HEK293 (cell line): ENCODE measurements around the gene ZRSR2.

Experiments used
- CTCF ChIA-PET: fragments of 350-600 bp; formaldehyde crosslinking; extraction: SDS; loops from one replicate; lab custom pipeline; 2021; ENCODE audit warnings: antibody characterized with exemption; lab: Yijun Ruan, JAX
- POLR2A ChIA-PET: fragments of 300-600 bp; formaldehyde crosslinking; extraction: SDS; loops from one replicate; lab custom pipeline; 2020; ENCODE audit warnings: antibody characterized with exemption, inconsistent platforms; lab: Yijun Ruan, JAX
- H3K27ac ChIP-seq: fragments of 200-500 bp; sonication (Bioruptor generic); 2 replicates; pipeline ENCODE4 v1.5.1; 2014; ENCODE audit warnings: low read depth, low read length, control low read depth, inconsistent platforms; ENCODE audit errors: extremely low read depth
- H3K36me3 ChIP-seq, 2 experiments: fragments of 200-500 bp in 1 of 2; sonication (Bioruptor generic) in 1 of 2; 1 replicate in 1 of 2; 2 replicates in 1 of 2; pipeline ENCODE4 v1.5.1; 2014 to 2017; ENCODE audit warnings: inconsistent platforms in 2 of 2, low read length in 2 of 2; ENCODE audit not compliant: control insufficient read depth in 2 of 2, insufficient read depth in 1 of 2
- H3K4me1 ChIP-seq: fragments of 200-500 bp; sonication (Bioruptor generic); 2 replicates; pipeline ENCODE4 v1.5.1; 2014; ENCODE audit warnings: mild to moderate bottlenecking, low read length, inconsistent platforms; ENCODE audit not compliant: control insufficient read depth, insufficient read depth
- H3K4me3 ChIP-seq: 2 replicates; pipeline ENCODE4 v1.5.1; 2011; ENCODE audit warnings: low read depth, mild to moderate bottlenecking, control low read depth, low read length, moderate library complexity
- H3K9me3 ChIP-seq: fragments of 200-500 bp; sonication (Bioruptor generic); 2 replicates; pipeline ENCODE4 v1.5.1; 2014; ENCODE audit warnings: low read depth, low read length, inconsistent platforms; ENCODE audit not compliant: control insufficient read depth, insufficient read depth
- ATF2 ChIP-seq: fragments of 450-650 bp; formaldehyde crosslinking; IDR thresholded peaks from 2 replicates; pipeline ENCODE4 v1.5.1; 2016; ENCODE audit warnings: missing biosample characterization, missing genetic modification characterization, low read depth
- KLF10 ChIP-seq: fragments of 450-650 bp; IDR thresholded peaks from 2 replicates; pipeline ENCODE4 v1.5.1; 2018; ENCODE audit warnings: missing biosample characterization, mild to moderate bottlenecking, missing genetic modification characterization
- KLF8 ChIP-seq: fragments of 450-650 bp; formaldehyde crosslinking; IDR thresholded peaks from 2 replicates; pipeline ENCODE4 v1.5.1; 2016; ENCODE audit warnings: missing biosample characterization, missing genetic modification characterization
- PRDM10 ChIP-seq: fragments of 450-650 bp; formaldehyde crosslinking; IDR thresholded peaks from 2 replicates; pipeline ENCODE4 v1.5.1; 2016; ENCODE audit warnings: missing biosample characterization, missing genetic modification characterization
- YY1 ChIP-seq: fragments of 450-650 bp; formaldehyde crosslinking; IDR thresholded peaks from 2 replicates; pipeline ENCODE4 v1.5.1; 2018; ENCODE audit warnings: missing biosample characterization, missing genetic modification characterization
- ZBTB21 ChIP-seq: fragments of 450-650 bp; formaldehyde crosslinking; IDR thresholded peaks from 2 replicates; pipeline ENCODE4 v1.5.1; 2017; ENCODE audit warnings: missing biosample characterization, missing genetic modification characterization
- ZEB2 ChIP-seq: fragments of 450-650 bp; formaldehyde crosslinking; IDR thresholded peaks from 2 replicates; pipeline ENCODE4 v1.5.1; 2016; ENCODE audit warnings: missing biosample characterization, missing genetic modification characterization
- ZFHX2 ChIP-seq: fragments of 450-650 bp; formaldehyde crosslinking; conservative IDR thresholded peaks from 2 replicates; pipeline ENCODE4 v1.5.1; 2016; ENCODE audit warnings: missing biosample characterization, missing genetic modification characterization
- ZFP3 ChIP-seq: fragments of 450-650 bp; formaldehyde crosslinking; IDR thresholded peaks from 2 replicates; pipeline ENCODE4 v1.5.1; 2016; ENCODE audit warnings: low read depth, missing biosample characterization, missing genetic modification characterization
- ZNF335 ChIP-seq: fragments of 450-650 bp; formaldehyde crosslinking; conservative IDR thresholded peaks from 2 replicates; pipeline ENCODE4 v1.5.1; 2016; ENCODE audit warnings: missing biosample characterization, missing genetic modification characterization
- ZNF529 ChIP-seq: fragments of 450-650 bp; formaldehyde crosslinking; IDR thresholded peaks from 2 replicates; pipeline ENCODE4 v1.5.1; 2017; ENCODE audit warnings: missing genetic modification characterization, missing biosample characterization; ENCODE audit not compliant: insufficient replicate concordance
- ZNF629 ChIP-seq: fragments of 450-650 bp; formaldehyde crosslinking; IDR thresholded peaks from 2 replicates; pipeline ENCODE4 v1.5.1; 2017; ENCODE audit warnings: missing biosample characterization, missing genetic modification characterization
- ZNF654 ChIP-seq: fragments of 450-650 bp; formaldehyde crosslinking; IDR thresholded peaks from 2 replicates; pipeline ENCODE4 v1.5.1; 2016; ENCODE audit warnings: low read depth, missing biosample characterization, missing genetic modification characterization
- ZNF692 ChIP-seq: fragments of 450-650 bp; formaldehyde crosslinking; IDR thresholded peaks from 2 replicates; pipeline ENCODE4 v1.5.1; 2016; ENCODE audit warnings: missing biosample characterization, missing genetic modification characterization
- ZSCAN5A ChIP-seq: fragments of 450-650 bp; formaldehyde crosslinking; IDR thresholded peaks from 2 replicates; pipeline ENCODE4 v1.5.1; 2016; ENCODE audit warnings: missing biosample characterization, missing genetic modification characterization
- TF ChIP-seq, protein P1 (sequence below): fragments of 450-650 bp; formaldehyde crosslinking; IDR thresholded peaks from 2 replicates; pipeline ENCODE4 v1.5.1; 2016; ENCODE audit warnings: missing biosample characterization, missing genetic modification characterization
- TF ChIP-seq, protein P2 (sequence below): fragments of 450-650 bp; formaldehyde crosslinking; optimal IDR thresholded peaks from 2 replicates; pipeline ENCODE3; 2016; ENCODE audit warnings: missing biosample characterization, mild to moderate bottlenecking, missing genetic modification characterization

The ZRSR2 gene

DNA sequence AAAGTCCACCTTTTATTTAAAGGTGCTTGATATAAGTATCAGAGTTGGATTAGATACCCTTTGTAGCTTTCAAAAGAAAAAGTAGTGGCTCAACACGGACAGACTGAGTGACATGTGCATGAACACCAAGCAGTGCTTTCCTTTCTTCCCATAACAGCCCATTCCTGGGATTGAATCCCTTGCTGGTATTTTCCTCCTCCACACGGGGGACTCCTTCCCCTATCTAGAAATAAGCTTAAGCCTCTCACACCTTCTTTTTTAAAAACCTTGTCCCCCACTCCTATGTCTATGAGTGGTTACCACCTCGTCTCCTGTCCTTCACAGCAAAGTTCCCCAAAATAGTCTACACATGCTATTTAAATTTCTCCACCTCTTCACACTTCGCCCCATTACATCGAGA lies 59.3 kb downstream of the ZRSR2 start:
- H3K36me3 ChIP-seq: peaks cover 26 to 49% of the 10 kb centered on the region in 2 experiments
- peaks cover 6% of the 10 kb centered on the region; the same call in 1 of the 2 replicates for H3K4me1 ChIP-seq
- TF ChIP-seq ZFP3 (tag by site-specific recombination) (no peak), ZNF654 (tag by site-specific recombination) (peak; percentile 38; the same call in 1 of the 2 replicates)
- ChIA-PET CTCF (interaction anchor here (0.6 to 1.9 kb wide), 16 partner anchors 10 to 500 kb away, joined by 3 to 5 read pairs (median 3); partner anchors contain the start of gene ZRSR2), POLR2A (no interaction called here)
- no peak overlapping the region for H3K4me3 ChIP-seq
- no peak overlapping the region for H3K27ac ChIP-seq
- H3K9me3 ChIP-seq: no peaks in the 10 kb centered on the region

- H3K4me3 ChIP-seq: peak overlapping the region; percentile 97
- H3K4me1 ChIP-seq: peaks cover 12% of the 10 kb centered on the region
- no peak overlapping the region for H3K27ac ChIP-seq
- H3K9me3 ChIP-seq: no peaks in the 10 kb centered on the region
- ChIA-PET CTCF (no interaction called here), POLR2A (no interaction called here)
- TF ChIP-seq ZNF529 (tag by site-specific recombination): no peak
- TF ChIP-seq ZBTB21: peak; percentile 25; the same call in 1 of the 2 replicates
- TF ChIP-seq ATF2 (tag by site-specific recombination): 0 out of 2 replicates have a peak, but pooled peaks have one; percentile 5
- peak; percentile 55; the same call in 1 of the 2 replicates for TF ChIP-seq ZNF629
- H3K36me3 ChIP-seq: peaks cover 3 to 22% of the 10 kb centered on the region in 2 experiments
These were observed 63.3 kb downstream of the ZRSR2 start for GRCh38 chrX:15853586-15854079.

DNA sequence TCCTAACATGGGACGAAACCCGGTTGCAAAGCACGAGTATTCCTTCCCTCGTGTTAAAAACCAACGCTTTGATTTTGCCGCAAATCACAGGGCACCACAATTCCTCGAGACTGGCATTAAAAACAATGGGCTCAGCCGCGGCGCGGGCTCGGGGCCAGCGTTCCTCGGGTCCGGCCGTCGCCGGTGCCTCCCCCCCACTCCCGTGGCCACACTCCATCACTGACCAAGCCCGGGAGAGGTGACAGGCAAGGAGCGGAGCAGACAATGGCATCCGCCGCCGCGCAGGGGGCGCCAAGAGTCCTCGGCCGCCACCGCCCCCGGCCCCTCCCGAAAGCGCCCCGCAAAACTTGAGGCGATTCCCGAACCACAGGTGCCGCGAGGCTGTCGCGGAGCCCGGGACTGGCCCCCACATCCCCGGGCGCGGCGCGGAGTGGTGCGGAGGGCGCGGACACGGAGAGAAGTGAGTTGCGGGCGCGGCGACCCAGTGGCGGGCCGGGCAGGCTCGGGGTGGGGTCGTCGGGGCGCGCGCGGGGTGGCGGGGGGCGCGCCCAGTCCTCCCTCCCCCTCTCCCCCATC lies 63.9 kb downstream of the ZRSR2 start:
- ChIA-PET CTCF (no interaction called here), POLR2A (interaction anchor here (0.6 to 2.0 kb wide), 15 partner anchors 10 to 923 kb away, joined by 3 to 15 read pairs (median 4); partner anchors contain the start of genes CA5B, SYAP1 and ZRSR2)
- Histone ChIP-seq H3K4me1 (peaks cover 9% of the 10 kb centered on the region), H3K36me3 (peaks cover 3 to 21% of the 10 kb centered on the region in 2 experiments), H3K9me3 (no peaks in the 10 kb centered on the region), H3K27ac (peak overlapping the region; percentile 61; the same call in 1 of the 2 replicates), H3K4me3 (peak overlapping the region; percentile 97)
- peak; percentile 95 for TF ChIP-seq ZNF335
- 0 out of 2 replicates have a peak, but pooled peaks have one; percentile 8 for TF ChIP-seq ZFHX2 (tag by site-specific recombination)
- TF ChIP-seq ZEB2 (tag by site-specific recombination): peak; percentile 39; the same call in 1 of the 2 replicates
- TF ChIP-seq, protein P1, sequence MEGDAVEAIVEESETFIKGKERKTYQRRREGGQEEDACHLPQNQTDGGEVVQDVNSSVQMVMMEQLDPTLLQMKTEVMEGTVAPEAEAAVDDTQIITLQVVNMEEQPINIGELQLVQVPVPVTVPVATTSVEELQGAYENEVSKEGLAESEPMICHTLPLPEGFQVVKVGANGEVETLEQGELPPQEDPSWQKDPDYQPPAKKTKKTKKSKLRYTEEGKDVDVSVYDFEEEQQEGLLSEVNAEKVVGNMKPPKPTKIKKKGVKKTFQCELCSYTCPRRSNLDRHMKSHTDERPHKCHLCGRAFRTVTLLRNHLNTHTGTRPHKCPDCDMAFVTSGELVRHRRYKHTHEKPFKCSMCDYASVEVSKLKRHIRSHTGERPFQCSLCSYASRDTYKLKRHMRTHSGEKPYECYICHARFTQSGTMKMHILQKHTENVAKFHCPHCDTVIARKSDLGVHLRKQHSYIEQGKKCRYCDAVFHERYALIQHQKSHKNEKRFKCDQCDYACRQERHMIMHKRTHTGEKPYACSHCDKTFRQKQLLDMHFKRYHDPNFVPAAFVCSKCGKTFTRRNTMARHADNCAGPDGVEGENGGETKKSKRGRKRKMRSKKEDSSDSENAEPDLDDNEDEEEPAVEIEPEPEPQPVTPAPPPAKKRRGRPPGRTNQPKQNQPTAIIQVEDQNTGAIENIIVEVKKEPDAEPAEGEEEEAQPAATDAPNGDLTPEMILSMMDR (tag by site-specific recombination): peak; percentile 47; the same call in 1 of the 2 replicates
- no peak for TF ChIP-seq ZNF692 (tag by site-specific recombination)
- TF ChIP-seq KLF8 (tag by site-specific recombination): peak; percentile 59
- TF ChIP-seq ZSCAN5A (tag by site-specific recombination): no peak
- TF ChIP-seq KLF10: no peak
- TF ChIP-seq, protein P2, sequence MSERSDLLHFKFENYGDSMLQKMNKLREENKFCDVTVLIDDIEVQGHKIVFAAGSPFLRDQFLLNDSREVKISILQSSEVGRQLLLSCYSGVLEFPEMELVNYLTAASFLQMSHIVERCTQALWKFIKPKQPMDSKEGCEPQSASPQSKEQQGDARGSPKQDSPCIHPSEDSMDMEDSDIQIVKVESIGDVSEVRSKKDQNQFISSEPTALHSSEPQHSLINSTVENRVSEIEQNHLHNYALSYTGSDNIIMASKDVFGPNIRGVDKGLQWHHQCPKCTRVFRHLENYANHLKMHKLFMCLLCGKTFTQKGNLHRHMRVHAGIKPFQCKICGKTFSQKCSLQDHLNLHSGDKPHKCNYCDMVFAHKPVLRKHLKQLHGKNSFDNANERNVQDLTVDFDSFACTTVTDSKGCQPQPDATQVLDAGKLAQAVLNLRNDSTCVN (tag by site-specific recombination): peak; percentile 76
- TF ChIP-seq YY1 (tag by site-specific recombination): peak; percentile 38; the same call in 1 of the 2 replicates
- TF ChIP-seq PRDM10 (tag by site-specific recombination): peak; percentile 59; the same call in 1 of the 2 replicates
